ENCODE data around the gene SEC61G.

The SEC61G gene

GRCh38 chr7:54757711-54758110 lies 1.3 kb downstream of the SEC61G start:
- no peak for DNase-seq

- DNase-seq = no peak
These were observed 9.8 kb downstream of the SEC61G start for GRCh38 chr7:54749200-54749599.

GRCh38 chr7:54747234-54747633 lies 11.8 kb downstream of the SEC61G start:
- no peak for DNase-seq

GRCh38 chr7:54743580-54743979 lies 15.4 kb downstream of the SEC61G start:
- DNase-seq = no peak

GRCh38 chr7:54738737-54739136 lies 20.3 kb downstream of the SEC61G start:
- DNase-seq = no peak

- DNase-seq = no peak
These were observed 29.9 kb downstream of the SEC61G start for GRCh38 chr7:54729107-54729506.

- no peak for DNase-seq
These were observed 30.6 kb downstream of the SEC61G start for GRCh38 chr7:54728411-54728810.

- no peak for DNase-seq
These were observed 33.8 kb downstream of the SEC61G start for GRCh38 chr7:54725255-54725654.

GRCh38 chr7:54722502-54722901 lies 36.5 kb downstream of the SEC61G start:
- no peak for DNase-seq

- no peak for DNase-seq
These were observed 37.0 kb downstream of the SEC61G start for GRCh38 chr7:54722026-54722425.

- DNase-seq = no peak
These were observed 39.0 kb downstream of the SEC61G start for GRCh38 chr7:54719974-54720373.

GRCh38 chr7:54719425-54719824 lies 39.6 kb downstream of the SEC61G start:
- DNase-seq = no peak

- DNase-seq = no peak
These were observed 46.2 kb downstream of the SEC61G start for GRCh38 chr7:54712820-54713219.

- DNase-seq = no peak
These were observed 47.0 kb downstream of the SEC61G start for GRCh38 chr7:54711900-54712595.

- DNase-seq = no peak
These were observed 49.7 kb downstream of the SEC61G start for GRCh38 chr7:54709283-54709682.

GRCh38 chr7:54705436-54705835 lies 53.6 kb downstream of the SEC61G start:
- DNase-seq = no peak

GRCh38 chr7:54704851-54705250 lies 54.2 kb downstream of the SEC61G start:
- no peak for DNase-seq
